PC-9 (cell line): Measurements from ENCODE around the gene CAMTA1. TPM values are rescaled to one million over a fixed set of nuclear protein-coding genes. Genes with fewer than 3 reads are reported as not detected.

ENCODE experiments used
- BruUV-seq: library from RNA; stranded (reverse); fragments of 400-500 nt; replicated peaks from 2 replicates; lab custom pipeline; 2021; lab: Mats Ljungman, UMichigan
- CTCF ChIA-PET: fragments of 300-600 bp; sonication (Branson Sonifier 250); formaldehyde crosslinking; loops from one replicate; lab custom pipeline; 2022; ENCODE audit warnings: antibody characterized with exemption; lab: Charles Lee
- POLR2A ChIA-PET: fragments of 300-600 bp; sonication (Branson Sonifier 250); formaldehyde crosslinking; loops from one replicate; lab custom pipeline; 2022; ENCODE audit warnings: antibody characterized with exemption; ENCODE audit not compliant: unreplicated experiment; lab: Charles Lee
- DNase-seq, 2 experiments: peaks; one replicate each; pipeline versions ENCODE4 v3.0.0 to v3.0.0-alpha.2; 2015 to 2022; ENCODE audit warnings: mixed read lengths in 1 of 2
- H2AFZ ChIP-seq: fragments of 200-600 bp; sonication (generic); 2 replicates; pipeline ENCODE4 v1.8.1; 2017; ENCODE audit warnings: antibody characterized with exemption
- H3F3A ChIP-seq: fragments of 200-600 bp; sonication (generic); 2 replicates; pipeline ENCODE4 v1.8.1; 2017; ENCODE audit warnings: antibody characterized with exemption, mild to moderate bottlenecking, low read depth; ENCODE audit not compliant: insufficient read depth
- H3K27ac ChIP-seq: fragments of 200-600 bp; sonication (generic); 2 replicates; pipeline ENCODE4 v1.6.1; 2016; ENCODE audit warnings: mixed run types
- H3K27me3 ChIP-seq: fragments of 200-600 bp; sonication (generic); 2 replicates; pipeline ENCODE4 v1.6.1; 2016; ENCODE audit warnings: low read depth, mixed run types; ENCODE audit not compliant: insufficient read depth
- H3K36me3 ChIP-seq: fragments of 200-600 bp; sonication (generic); 2 replicates; pipeline ENCODE4 v1.6.1; 2016; ENCODE audit warnings: low read depth, mixed run types
- H3K4me1 ChIP-seq: fragments of 200-600 bp; sonication (generic); replicated peaks from 2 replicates; pipeline ENCODE4 v1.6.1; 2016; ENCODE audit warnings: mixed run types; ENCODE audit not compliant: insufficient read depth
- H3K4me2 ChIP-seq: fragments of 200-600 bp; sonication (generic); 2 replicates; pipeline ENCODE4 v1.6.1; 2017; ENCODE audit warnings: mixed run types
- H3K4me3 ChIP-seq: fragments of 200-600 bp; sonication (generic); 2 replicates; pipeline ENCODE4 v1.6.1; 2016; ENCODE audit warnings: mixed run types
- H3K79me2 ChIP-seq: fragments of 200-600 bp; sonication (generic); 2 replicates; pipeline ENCODE4 v1.6.1; 2017; ENCODE audit warnings: low read depth, mixed run types
- H3K9me2 ChIP-seq: fragments of 200-600 bp; sonication (generic); 2 replicates; pipeline ENCODE4 v1.8.1; 2017; ENCODE audit warnings: mild to moderate bottlenecking; ENCODE audit not compliant: insufficient read depth
- H3K9me3 ChIP-seq: fragments of 200-600 bp; sonication (generic); 2 replicates; pipeline ENCODE4 v1.8.1; 2016; ENCODE audit warnings: low read depth; ENCODE audit not compliant: insufficient read depth
- H4K20me1 ChIP-seq: fragments of 200-600 bp; sonication (generic); 2 replicates; pipeline ENCODE4 v1.8.1; 2017; ENCODE audit not compliant: insufficient read depth
- CTCF ChIP-seq: fragments of 200-600 bp; sonication (generic); conservative IDR thresholded peaks from 2 replicates; pipeline ENCODE4 v1.6.1; 2017; ENCODE audit warnings: mixed run types, antibody characterized with exemption, mild to moderate bottlenecking, moderate library complexity
- EZH2 ChIP-seq: fragments of 200-600 bp; sonication (generic); IDR thresholded peaks from 2 replicates; pipeline ENCODE4 v1.8.0; 2017; ENCODE audit warnings: antibody characterized with exemption, low read depth
- intact Hi-C: fragments of 100-400 bp; cut with micrococcal nuclease; formaldehyde crosslinking; loops from one replicate; pipeline ENCODE4 v1.10.0; 2022; ENCODE audit not compliant: unreplicated experiment
- total RNA-seq: library from RNA; stranded (reverse); gene quantifications from 2 replicates; pipeline ENCODE4 v1.2.3, GENCODE V29; 2021

Gene CAMTA1
- total RNA-seq, 1 experiment from 2014 or later: 72.3 TPM

GRCh38 chr1:7425771-7426170 lies 640.5 kb downstream of the CAMTA1 start:
- H3K4me2 ChIP-seq: no peak overlapping the region
- no peak for DNase-seq
- no peaks in the 10 kb centered on the region for H3K9me2 ChIP-seq
- TF ChIP-seq CTCF: no peak
- H3K4me1 ChIP-seq: no peaks in the 10 kb centered on the region
- peaks cover 37% of the 10 kb centered on the region for H3K27me3 ChIP-seq
- no peak overlapping the region for H3K27ac ChIP-seq
- no peaks in the 10 kb centered on the region for H3K36me3 ChIP-seq
- ChIA-PET POLR2A (no interaction called here), CTCF (no interaction called here)
- BruUV-seq: no TSS peak
- H2AFZ ChIP-seq: no peak overlapping the region
- H4K20me1 ChIP-seq: no peaks in the 10 kb centered on the region
- H3K4me3 ChIP-seq: no peak overlapping the region
- no peaks in the 10 kb centered on the region for H3K79me2 ChIP-seq
- no peaks in the 10 kb centered on the region for H3F3A ChIP-seq
- no peaks in the 10 kb centered on the region for H3K9me3 ChIP-seq
- intact Hi-C loops: no loop called here

GRCh38 chr1:7426780-7427604 lies 641.7 kb downstream of the CAMTA1 start:
- no peaks in the 10 kb centered on the region for H3K4me1 ChIP-seq
- no peak overlapping the region for H3K4me2 ChIP-seq
- POLR2A ChIA-PET: no interaction called here
- H3K27me3 ChIP-seq: peaks cover 37% of the 10 kb centered on the region
- H3K27ac ChIP-seq: no peak overlapping the region
- CTCF ChIA-PET: no interaction called here
- H3K79me2 ChIP-seq: no peaks in the 10 kb centered on the region
- intact Hi-C loops: no loop called here
- no peak overlapping the region for H3K4me3 ChIP-seq
- no peak for DNase-seq
- H3K9me3 ChIP-seq: no peaks in the 10 kb centered on the region
- BruUV-seq: no TSS peak
- no peaks in the 10 kb centered on the region for H3K36me3 ChIP-seq
- no peak overlapping the region for H2AFZ ChIP-seq
- no peaks in the 10 kb centered on the region for H3K9me2 ChIP-seq
- no peaks in the 10 kb centered on the region for H4K20me1 ChIP-seq
- no peak for TF ChIP-seq EZH2
- TF ChIP-seq CTCF: no peak
- H3F3A ChIP-seq: no peaks in the 10 kb centered on the region

- Histone ChIP-seq H3K36me3 (no peaks in the 10 kb centered on the region), H3K27me3 (peaks cover 39% of the 10 kb centered on the region), H3K9me2 (no peaks in the 10 kb centered on the region), H3K4me3 (no peak overlapping the region), H3K9me3 (no peaks in the 10 kb centered on the region), H3K4me1 (no peaks in the 10 kb centered on the region), H3K79me2 (no peaks in the 10 kb centered on the region), H4K20me1 (no peaks in the 10 kb centered on the region), H2AFZ (no peak overlapping the region), H3K4me2 (no peak overlapping the region), H3K27ac (no peak overlapping the region), H3F3A (no peaks in the 10 kb centered on the region)
- no TSS peak for BruUV-seq
- intact Hi-C loops: no loop called here
- POLR2A ChIA-PET: no interaction called here
- TF ChIP-seq EZH2: no peak
- TF ChIP-seq CTCF: no peak
- no peak for DNase-seq
- CTCF ChIA-PET: no interaction called here
These were observed 642.5 kb downstream of the CAMTA1 start for GRCh38 chr1:7427605-7428300.
